AG09319 (cell line): ENCODE results near the gene CFDP1.
A peak's percentile ranks its signal among the peaks of the same experiment; 100 is the strongest.
"Not testable (repeated sequence)": the region's sequence is repeated elsewhere in the genome, so short reads cannot be mapped to it uniquely, and the experiment has no call there.

Experiments
- DNase-seq: peaks from one replicate; pipeline ENCODE4 v3.0.0-alpha.2; 2010; ENCODE audit warnings: low read depth; ENCODE audit errors: extremely low read depth
- TF ChIP-seq, protein P1 (sequence below): IDR thresholded peaks from 2 replicates; pipeline ENCODE4 v1.5.1; 2011; ENCODE audit warnings: low read depth, mild to moderate bottlenecking, inconsistent platforms, low read length, moderate library complexity

Gene CFDP1

DNA sequence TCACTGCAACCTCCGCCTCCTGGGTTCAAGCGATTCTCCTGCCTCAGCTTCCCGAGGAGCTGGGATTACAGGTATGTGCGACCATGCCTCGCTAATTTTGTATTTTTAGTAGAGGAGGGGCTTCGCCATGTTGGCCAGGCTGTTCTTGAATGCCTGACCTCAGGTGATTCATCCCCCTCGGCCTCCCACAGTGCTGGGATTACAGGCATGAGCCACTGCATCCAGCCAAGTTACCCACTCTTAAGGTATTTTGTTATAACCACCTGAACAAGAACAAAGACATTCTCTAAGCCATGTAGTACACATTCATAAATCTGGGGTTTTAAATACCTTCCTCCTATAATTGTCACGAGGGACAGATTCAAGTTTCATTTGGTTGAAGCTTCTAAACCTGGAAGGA lies 43.5 kb upstream of the CFDP1 start:
- TF ChIP-seq, protein P1, sequence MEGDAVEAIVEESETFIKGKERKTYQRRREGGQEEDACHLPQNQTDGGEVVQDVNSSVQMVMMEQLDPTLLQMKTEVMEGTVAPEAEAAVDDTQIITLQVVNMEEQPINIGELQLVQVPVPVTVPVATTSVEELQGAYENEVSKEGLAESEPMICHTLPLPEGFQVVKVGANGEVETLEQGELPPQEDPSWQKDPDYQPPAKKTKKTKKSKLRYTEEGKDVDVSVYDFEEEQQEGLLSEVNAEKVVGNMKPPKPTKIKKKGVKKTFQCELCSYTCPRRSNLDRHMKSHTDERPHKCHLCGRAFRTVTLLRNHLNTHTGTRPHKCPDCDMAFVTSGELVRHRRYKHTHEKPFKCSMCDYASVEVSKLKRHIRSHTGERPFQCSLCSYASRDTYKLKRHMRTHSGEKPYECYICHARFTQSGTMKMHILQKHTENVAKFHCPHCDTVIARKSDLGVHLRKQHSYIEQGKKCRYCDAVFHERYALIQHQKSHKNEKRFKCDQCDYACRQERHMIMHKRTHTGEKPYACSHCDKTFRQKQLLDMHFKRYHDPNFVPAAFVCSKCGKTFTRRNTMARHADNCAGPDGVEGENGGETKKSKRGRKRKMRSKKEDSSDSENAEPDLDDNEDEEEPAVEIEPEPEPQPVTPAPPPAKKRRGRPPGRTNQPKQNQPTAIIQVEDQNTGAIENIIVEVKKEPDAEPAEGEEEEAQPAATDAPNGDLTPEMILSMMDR, result no peak
- DNase-seq, result no peak

DNA sequence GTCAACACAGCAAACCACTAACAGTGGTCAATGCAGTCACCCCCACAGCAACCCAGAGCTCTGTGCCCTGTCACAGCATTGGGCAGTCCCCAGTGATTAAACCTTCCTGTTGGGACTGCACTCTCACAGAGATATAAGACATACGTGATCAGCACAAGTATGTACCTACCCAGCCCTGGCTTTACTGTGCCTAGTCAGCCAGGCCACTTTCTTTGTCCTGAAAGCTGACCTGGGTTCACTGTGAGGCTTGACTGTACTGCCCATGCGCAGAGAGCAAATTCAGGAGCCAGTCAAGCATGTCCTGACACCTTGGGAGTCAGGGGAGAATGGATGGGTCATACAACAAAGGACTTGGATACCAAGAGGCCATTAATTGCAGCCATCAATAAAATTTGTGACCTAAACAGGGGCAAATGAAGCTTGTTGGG lies 42.1 kb upstream of the CFDP1 start:
- DNase-seq, result no peak
- TF ChIP-seq, protein P1, result no peak

DNA sequence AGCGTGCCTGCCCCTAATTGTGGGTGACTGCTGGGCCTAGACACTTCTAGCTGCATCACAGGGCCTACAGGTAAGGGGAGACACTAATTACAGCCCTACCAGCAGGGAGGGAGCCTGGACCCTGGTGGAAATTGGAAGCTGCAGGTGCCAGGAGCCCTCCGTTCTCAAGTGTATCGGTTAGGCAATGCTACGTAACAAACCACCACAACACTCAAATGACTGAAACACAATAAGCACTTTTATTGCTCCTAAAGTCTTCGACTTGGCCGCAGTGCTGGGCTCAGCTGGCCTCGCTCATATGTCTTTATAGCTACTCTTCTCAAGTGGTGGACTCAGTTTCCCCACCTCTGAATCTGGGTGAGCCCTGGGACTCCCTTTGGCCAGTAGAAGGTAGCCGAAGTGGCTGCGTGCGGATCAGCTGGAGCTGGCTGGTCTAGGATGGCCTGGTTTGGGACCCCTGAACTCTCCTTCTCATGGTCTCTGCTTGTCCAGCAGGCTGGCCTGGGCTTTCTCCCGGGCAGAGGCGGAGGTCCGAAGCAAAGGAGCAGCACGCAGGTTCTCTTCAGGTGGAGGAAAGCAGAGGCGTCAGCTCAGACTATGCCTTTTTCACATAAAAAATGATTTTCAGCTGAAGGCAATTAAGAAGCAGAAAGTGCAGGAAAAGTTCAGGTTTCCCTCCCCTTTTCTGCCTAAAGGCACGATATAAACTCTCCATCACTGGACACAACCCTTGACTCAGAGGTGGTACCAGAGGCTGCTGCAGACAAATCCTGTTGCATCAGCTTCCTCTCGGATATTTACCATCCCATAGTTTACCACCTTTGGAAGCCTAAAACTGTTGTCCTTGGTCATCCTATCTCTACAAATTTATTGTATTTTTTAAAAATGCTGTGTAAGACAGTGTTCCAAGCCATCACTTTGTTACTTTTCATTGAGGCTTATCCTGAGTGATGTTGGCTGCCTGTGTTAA lies 39.9 kb upstream of the CFDP1 start:
- DNase-seq, result no peak
- TF ChIP-seq, protein P1, result no peak

DNA sequence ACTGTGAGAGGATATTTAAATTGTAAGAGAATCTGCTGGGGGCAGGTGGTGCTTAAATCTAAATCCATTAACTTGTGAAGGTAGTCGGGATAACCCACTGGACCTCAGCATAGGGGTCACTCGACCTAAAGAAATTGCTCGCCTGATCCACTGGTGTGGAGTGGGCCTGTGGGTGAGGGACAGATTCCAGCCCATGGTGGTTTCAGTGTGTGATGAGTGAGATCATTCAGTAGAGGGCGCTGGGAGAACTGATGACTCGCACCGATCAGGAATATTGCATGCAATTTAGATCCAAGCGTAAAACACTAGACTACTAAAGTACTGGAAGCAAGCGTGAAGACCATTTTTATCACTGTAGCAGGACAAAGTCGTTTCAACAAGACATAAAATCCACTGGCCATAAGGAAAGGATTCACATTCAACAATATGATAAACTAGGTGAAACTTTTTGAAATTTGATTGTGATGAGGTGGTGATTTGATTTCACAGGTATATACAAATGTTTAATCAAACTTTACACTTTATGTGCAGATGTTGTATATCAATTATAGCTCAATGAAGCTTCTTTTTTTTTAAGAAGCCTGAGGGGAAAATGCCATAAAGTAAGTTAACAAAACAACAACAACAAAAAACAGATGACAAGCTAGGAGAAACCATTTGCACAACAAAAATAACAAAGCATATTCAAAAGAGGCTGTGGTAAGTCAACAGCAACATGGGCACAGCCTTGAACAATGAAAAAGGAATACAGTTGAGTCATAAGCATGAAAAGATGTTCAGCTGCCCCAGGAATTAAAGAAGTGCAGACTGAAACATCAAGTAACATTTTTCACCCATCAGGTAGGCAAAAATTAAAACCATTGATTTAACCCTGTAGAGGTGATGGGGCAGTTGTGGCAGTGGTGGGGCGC lies 38.7 kb upstream of the CFDP1 start:
- DNase-seq, result peak; percentile 36
- TF ChIP-seq, protein P1, result peak; percentile 76

DNA sequence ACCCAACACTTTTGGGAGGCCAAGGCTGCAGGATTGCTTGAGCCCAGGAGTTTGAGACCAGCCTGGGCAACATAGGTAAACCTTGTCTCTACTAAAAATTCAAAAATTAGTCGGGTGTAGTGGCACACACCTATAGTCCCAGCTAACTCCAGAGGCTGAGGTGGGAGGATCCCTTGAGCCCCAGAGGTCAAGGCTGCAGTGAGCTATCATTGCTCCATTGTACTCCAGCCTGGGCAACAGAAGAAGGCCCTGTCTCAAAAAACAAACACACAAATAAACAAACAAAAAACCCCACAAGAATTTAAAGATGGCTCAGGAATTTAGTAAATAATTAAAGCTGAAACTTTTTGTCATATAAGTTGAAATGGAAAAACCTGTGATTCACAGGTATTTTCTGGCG lies 33.5 kb upstream of the CFDP1 start:
- DNase-seq, result no peak
- TF ChIP-seq, protein P1, result no peak

DNA sequence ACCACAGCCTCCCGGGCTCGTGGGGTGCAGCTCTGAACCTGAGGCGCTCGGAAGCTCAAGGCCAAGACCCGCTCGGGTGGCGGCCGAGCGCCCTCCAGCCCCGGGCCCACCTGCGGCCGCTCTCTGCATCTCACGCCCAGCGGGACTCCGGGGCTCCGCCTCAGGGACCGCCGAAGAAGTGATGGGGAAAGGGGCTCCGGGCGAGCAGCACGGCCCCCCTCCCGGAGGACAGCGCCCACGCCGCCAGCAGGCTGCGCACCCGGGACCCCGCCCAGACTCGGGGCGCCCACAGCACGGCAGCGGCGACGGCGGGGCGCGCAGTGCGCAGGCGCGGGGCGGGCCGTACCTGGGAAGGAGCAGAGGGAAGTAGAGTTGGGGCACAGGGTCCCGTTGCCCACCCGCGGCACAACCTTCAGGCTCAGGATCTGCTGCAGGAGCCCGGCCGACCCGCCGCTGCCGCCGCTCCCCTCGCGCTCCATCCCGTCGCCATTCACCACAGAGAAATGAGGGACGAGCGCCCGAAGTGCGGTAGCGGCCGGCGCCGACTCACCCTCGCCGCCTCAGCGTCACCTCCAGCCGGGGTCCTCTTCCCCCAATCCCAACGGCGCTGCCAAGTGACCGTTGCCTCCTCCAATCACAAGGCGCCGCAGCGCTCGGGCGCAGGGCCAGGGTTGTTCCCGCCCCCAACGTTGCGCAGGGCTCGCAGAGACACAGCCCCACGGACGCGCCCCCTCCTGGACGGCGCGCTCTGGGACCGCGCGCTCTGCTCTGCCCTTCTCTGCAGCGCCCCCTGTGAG lies 31.0 kb upstream of the CFDP1 start, which contains the start of gene TMEM170A:
Gene TMEM170A (minus strand): TSS at position 568 of the 797 bp plus-strand sequence. CDS start 89 bp downstream, at position 479.
- TF ChIP-seq, protein P1, result no peak; the same call in none of the 2 replicates
- DNase-seq, result peak; percentile 98

DNA sequence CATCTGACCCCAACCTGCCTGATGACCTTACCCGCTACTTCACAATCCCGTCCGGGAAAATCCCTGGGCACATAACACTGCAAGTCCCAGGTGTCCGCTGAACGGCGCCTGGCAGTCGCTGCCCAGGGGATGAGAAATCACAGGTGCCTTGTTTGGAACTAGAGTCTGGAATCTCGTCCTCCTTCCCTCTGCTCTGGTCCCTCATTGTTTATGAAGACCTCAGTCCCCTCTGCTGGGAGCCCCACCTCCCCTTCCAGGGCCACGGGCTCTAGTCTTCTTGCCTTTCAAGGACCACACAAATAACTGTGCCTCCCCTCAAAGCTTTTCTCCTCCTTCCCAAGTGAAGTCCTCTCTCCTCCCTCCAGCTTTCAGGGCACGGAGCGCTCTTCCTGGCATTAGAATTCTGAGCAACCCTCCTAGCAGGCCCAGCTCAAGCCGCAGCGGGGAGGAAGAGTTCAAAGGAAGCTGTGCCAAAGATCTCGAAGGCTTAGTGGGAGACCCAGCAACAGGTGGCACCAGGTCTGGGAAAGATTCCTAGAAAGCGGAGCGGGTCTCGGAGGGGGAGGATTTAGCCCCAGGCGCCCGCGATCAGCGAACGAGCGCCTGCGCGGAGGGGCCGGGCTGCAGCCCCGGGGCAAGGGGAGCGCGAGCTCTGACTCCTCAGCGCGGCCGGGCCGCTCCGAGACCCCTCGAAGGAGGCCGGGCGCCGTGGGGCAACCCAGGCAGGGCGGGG lies 30.3 kb upstream of the CFDP1 start:
- DNase-seq, result not testable (repeated sequence)
